Measurements from ENCODE around the gene IGF1R.

IGF1R gene

DNA sequence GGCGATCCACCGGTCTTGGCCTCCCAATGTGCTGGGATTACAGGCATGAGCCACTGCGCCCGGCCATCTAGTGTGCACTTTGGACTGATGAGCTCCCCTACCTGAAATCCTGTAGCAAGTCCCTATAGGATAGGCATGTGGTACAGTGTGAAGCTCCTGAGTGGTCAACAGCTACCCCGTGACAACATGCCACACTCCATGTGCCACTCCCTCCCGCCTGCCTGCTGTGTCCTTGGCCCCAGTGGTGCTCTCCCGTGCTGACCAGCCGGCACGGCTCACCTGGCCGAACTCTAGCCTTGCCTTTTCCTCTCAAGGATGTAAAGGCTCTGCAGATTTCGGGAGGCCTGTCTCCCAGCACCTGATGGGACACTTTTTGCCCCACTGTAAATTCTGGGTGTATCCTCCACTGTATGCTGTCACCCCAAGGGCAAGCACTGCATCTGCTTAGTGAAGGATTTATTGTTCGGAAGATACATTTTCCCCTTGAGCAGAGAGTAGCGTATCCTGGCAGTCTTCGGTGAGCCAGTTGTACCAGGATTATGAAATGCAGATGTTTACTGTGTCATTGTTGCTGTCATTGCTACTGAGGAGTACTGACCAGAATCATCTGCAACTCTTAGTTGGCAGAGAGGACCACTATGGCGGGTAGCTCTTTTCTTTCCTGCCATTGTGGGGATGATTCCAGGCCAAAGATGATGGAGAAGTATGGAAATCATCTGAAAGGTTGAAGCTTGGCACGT lies 64.7 kb downstream of the IGF1R start:
- no peak for DNase-seq

DNA sequence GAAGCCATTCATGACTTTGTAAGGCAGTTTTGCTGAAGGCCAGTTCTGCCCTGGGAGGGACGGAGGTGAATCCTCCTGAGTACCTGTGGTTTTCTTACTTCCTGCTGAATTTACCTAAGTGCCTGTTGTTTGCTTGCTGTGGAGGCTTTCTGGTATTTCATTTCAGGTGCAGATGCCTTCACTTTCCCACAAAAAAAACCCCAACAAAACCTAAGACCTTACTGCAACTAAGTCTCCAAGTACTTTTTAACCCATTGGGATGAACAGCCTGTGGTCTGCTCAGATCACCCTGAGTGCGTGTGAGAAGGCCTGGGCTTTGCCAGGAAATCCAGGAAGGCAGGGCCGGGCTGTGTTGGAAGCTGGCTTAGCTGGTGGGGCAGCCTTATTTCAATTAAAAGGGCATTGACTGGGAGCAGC lies 65.3 kb downstream of the IGF1R start:
- no peak for DNase-seq

DNA sequence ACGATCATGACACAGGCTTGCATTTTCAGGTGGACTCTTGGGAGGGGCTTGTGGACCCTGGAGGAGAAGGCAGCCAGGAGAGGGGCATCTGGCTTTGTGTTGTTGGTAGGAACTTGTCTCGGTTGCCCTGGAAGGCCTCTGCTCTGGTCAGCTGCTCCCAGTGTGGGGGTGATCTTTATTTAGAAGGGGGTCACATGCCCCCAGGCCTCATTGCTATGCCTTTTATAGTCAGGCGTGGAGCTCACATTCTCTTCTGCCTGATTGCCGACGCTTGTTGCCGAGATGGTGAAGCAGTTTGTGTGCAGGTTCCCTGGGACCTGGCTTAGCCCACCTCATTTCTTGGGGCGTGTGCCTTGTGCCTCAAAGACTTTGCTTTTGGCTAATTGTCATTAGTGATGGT lies 66.6 kb downstream of the IGF1R start:
- no peak for DNase-seq

DNA sequence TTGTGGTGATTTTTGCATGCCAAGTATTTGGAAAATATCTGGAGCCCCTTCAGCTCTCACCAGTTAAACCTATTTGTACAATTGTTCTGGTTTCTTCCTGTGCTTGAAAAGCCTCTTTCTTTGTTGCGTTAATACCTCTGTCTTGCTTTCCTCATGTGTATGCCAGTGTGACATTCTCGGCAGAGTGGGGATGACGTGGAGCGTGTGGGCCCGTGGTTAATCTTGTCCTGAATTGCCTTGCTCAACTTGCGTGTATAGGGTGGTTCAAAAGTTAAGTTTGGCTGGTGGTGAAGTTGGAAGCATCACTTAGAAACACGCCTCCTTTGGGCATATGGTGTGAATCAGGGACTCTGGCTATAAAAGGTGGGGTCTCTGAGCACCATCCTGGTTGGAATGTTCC lies 67.1 kb downstream of the IGF1R start:
- no peak for DNase-seq

DNA sequence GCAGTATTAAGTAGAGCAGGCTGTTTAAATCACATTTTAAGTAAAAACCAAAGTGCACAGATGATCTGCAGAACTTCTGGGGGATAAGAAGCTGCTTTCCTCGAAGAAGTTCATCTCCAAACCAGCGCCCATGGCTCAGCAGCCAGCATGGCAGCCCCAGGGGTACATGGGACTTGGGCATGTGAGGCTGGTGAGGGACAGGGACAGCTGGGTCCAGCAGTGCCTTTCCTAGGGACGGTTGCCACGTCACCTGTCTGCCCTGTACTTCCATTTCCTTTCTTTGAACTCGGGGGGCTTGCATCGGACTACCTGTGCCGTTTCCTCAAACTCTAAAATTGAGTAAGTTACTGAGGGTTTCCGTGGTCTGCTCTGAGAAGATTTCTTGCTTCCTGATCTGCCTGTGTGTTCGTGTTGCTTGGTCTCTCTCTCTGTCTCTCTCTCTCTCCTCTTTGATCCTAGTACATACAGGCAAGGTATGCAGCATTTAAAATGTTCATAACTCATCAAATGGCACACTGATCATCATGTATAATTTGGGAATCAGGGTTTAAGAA lies 67.6 kb downstream of the IGF1R start:
- no peak for DNase-seq

DNA sequence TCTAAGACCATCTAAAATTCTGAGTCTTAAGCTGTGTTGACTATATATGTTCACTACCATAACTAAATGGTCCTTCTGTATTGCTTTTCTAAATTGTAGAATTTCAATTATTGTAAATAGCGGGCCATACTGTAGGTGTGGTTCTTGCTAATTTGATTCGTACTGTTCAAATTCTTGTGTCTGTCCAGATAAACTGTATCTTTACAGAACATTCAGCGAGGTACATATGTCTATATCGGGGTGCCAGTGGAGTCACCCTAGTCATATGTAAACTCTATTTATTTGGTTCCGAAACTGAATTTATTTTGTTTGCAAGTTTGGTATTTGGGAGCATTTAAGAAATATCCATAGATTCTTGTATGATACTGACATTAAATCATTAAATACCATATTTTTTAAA lies 69.0 kb downstream of the IGF1R start:
- no peak for DNase-seq

DNA sequence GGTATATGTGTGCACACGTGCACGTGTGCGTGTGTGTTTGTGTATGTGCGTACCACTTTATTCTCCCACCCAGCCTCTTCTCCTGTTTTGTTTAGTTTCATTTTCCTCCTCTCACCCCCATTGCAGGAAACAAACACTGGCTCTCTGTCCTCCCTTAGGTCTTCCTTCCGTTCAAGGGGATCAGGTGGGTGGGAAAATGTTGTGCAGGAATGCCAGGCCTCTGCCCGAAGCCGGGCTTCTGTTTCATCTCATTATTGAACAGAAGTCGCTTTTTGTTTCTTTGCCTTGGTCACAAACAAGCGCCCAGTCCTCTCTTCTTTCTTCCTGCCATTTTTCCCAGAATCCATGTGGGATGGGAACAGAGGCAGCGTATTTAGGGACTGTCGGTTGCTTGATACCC lies 69.6 kb downstream of the IGF1R start:
- no peak for DNase-seq

DNA sequence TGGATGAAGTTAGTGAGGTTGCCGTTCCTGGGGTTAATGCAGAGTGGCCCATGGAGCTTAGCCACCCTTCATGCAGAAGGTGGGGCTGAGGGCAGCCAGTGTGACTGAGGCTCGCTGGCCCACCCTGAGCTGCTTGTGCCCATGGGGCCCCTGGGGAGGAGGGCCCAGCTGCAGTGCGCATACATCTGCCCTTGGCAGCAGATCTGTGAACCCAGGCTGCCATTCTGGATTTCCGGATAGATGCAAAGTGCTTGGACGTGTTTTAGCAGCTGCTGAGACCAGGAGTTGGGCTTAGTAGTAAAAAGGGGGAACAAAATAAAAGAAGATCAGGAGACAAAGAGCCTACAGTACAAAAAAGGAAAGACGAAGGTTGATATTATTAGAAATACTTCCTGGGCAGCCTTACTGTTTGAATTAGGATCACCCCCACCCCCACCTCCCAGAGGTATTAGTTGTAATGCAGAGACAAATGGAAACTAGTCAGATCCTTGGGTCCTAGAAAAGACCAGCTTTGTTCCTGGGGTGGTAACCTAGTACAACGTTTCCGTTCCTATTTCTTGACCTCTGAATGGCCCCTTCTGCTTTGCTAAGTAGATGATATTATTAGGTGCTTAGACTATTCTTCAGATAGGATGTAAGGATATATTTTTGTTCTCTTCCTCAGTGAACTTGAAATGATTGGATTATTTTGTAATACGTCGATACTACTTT lies 70.2 kb downstream of the IGF1R start:
- DNase-seq = no peak

DNA sequence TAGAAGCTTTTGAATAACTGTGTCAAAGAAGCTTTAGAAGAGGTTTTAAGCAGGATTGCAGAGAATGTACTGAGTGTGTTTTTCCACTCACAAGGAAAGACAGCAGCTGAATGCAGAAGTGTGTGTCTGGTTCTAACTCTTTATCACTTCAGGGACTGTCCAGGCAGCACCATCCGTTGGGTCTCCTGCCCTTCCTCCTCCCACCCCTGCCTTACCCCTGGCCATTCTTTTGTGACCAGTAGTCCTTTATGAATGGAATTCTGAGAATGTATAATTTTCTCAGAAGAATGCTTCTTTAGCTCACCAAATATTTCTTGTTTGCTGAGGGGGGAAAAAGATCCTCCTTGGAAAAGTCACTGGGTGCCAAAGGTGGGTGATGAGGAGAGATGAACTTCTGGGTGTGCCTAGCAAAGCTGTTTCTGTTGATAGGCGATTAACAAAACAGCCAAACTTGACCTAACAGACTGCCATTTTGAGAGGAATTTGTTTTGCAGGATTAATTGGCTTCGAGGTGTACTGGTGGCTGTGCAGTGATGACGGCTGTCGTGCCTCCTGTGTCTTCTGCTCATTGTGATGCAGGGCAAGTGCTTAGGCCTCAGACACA lies 70.9 kb downstream of the IGF1R start:
- DNase-seq = no peak

DNA sequence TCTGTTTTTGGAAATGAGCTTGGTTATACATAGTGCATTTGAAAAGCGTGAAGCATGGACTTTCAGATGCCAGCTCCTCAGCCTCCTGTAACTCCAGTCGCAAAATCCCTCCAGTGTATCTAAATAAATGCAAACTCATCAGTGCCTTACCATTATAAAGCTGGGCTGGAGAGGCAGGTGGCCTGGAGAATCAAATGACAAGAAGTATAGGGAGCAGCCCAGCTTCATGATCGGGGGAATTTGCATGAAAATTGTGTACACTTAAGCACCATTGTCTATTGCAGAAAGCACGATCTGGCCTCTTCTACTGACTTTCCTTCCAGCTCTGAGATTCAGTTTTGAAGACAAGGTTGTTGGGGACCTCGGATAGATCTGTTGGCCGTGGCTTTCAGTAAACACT lies 71.7 kb downstream of the IGF1R start:
- DNase-seq = peak; percentile 94

DNA sequence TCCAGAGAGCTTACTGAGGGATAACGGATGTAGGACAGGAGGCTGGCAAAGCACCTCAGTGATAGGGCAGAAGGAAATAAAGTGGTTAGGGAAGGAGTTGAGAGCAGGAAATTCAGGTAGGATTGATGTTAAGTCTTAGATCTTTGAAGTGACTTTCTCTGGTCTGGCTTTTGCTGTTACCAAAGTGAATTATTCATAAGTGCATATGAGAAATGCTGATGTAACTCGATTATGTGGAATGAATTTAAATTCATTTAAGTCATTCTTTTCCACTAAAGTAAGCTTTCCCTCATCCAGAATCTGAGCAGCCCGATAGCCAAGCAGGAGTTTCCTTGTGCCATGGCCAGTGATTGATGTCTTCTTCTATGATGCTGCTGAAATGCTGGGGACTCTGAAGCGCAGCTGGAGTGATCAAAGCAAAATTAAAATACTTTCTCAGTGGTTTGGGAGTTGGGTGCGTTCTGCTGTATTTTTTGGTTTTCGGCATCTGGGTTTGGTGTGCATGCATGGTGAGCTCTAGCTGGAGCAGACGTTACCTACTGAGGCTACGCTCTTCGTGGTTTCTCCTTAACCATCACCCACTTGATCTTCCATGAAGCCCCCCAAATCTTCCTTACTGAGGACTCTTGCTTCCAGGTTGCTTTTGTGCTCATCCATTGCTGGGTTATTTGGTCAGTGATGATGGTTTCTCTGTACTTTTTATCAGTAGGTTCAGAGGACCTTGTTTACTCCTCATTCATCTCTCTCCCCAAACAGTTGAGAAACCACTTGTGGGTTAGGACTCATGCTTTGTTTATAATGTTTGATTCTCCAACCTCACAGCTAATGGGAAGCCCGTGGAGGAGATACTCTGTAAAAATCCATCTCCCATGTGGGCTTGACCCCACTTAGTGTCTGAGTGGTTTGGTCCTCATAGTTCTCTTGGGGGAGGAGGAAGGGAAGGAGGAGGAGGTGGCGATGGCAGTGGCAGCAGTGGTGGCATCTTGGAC lies 72.5 kb downstream of the IGF1R start:
- no peak for DNase-seq

DNA sequence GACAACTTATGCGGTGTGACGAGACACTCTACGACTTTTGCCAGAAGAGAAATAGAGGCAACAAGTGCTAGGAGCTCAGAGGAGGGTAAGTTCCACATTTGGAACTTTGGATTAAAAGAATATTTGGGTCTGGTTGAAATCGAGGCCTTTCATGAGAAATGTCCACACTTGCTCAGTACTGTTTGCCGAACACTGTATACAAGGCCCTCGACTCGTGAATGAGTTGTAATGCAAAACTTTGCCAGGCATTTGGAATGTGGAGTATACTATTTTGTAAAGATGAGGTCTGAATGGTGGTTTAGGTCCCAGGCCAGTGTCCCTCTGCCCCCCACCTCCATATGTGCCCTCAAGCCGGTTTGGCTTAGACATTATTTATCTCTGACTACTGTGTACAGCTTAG lies 73.9 kb downstream of the IGF1R start:
- DNase-seq = no peak

DNA sequence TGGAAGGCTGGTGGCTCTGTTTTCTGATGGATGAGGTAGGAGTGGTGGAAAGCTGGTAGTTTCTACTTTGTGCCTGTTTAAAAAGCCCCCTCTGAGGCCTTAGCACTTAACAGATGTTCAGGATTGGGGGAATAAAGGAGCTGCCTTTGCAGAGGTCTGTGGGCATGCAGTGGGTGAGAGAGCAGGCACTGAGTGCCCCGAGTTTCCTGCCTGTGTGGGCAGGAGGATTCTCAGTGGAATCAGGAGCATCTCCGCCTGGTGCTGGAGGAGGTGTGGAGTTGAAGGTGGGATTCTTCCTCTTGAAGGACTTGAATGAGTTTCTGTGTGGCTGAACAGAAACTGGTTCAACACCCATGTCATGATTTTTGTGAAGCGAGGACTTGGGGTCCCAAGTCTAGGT lies 74.3 kb downstream of the IGF1R start:
- no peak for DNase-seq

DNA sequence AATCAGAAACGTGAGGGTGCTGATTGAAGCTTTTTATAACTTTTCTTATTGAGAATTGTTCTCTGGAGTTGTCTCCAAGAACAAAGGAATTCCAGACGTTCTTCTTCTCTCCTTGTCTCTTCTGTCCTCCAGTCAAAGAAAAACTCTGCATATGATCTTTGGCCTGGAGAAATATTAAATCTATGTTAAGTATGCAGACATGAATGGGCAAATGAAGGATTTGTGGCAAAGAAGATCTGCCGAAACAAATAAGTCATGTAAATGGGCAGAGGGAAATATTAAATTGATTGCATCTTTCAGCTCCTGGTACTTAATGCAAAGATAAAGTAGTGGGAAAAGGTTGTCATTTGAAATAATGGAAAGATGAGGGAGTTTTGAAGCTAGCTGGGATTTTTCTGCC lies 74.9 kb downstream of the IGF1R start:
- no peak for DNase-seq

DNA sequence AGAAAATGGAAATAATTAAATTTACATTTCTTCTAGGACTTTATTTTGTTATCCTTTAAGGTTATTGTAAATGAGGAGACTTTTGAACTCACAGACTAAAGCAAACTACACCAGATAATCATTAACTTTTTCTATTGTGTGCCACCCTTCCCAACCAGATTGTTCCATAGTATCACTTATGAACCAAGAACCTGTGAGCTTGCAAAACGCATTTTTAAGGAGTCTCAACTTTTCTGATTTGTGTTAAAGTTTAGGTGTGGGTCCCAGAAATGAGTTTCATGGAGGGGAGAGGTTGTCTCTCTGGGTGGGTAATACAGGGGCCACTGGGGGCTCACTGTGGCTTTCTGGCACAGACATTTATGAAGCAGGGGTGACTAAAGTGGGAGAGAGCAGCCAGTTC lies 75.7 kb downstream of the IGF1R start:
- DNase-seq = no peak

DNA sequence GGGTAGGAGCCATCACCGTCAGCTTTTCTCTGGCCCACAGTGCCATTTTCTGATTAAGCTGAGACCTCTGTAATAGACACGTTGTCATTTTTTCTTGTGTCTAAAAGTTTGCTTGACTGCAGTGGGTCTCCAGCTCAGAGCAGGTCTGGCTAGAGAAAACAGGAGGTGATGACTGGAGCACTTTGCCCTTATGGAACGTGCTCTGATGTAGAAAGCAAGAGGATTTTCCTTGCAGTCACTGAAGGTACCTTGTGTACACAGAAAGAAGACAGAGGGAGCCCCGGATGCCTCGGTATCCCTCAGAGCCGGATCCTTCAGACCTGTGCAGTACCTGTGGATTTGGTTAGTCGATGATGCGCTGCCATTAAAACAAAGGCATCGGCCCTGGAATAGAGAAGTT lies 76.2 kb downstream of the IGF1R start:
- no peak for DNase-seq

DNA sequence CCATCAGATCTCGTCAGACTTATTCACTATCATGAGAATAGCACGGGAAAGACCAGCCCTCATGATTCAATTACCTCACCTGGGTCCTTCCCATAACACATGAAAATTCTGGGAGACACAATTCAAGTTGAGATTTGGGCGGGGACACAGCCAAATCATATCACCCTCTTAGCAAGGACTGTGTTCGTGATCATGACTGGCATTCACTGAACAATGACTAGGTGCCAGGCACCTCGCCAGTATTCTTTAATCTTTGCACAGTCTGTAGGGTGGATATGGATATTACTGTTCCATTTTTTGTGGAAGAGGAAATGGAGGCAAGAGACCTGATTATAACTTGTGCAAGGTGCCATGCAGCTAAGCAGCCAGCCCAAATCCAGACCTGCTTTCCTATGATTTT lies 77.5 kb downstream of the IGF1R start:
- DNase-seq = no peak

DNA sequence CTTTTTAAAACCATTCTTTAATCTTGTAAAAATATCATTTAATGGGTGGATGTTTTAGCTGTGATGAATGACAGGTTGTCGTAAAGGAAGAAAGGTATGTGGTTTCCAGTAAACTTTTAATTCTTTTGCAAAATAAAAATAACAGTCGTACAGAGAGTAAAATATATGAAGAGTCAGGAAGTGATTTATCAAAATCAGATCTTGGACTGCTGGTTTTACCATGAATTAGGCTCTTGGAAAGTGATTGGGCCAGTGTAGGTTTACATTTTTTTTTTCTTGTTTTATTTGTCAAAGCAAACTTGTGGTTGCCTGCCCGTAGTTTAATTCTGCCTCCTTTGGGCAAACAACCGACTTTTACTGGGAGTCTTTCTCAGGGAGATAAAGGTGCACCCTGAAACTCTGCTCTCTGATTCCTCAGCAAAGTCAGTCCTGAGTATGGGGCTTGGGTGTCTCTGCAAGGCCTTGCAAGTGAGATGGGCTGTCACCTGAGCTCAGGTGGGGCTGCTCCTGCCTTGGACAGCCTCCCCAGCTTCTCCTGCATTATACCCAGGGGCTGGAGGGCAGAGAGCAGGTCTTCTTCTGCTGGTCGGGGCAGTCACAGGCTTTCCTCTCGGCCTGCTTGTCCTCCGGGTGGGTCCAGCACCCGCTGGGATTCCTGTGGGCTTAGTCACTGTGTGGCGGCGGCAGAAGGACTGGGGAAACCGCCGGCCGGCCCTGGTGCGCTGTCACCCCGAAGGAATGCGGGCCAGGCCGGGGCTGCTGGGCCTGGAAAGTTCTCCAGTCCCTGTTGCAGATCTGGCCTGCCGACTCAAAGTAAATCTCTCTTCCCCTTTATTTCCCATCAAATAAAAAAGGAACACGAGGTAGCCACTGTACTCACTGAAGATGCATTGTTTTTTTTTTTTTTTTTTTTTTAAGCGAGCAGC lies 79.0 kb downstream of the IGF1R start:
- no peak for DNase-seq

DNA sequence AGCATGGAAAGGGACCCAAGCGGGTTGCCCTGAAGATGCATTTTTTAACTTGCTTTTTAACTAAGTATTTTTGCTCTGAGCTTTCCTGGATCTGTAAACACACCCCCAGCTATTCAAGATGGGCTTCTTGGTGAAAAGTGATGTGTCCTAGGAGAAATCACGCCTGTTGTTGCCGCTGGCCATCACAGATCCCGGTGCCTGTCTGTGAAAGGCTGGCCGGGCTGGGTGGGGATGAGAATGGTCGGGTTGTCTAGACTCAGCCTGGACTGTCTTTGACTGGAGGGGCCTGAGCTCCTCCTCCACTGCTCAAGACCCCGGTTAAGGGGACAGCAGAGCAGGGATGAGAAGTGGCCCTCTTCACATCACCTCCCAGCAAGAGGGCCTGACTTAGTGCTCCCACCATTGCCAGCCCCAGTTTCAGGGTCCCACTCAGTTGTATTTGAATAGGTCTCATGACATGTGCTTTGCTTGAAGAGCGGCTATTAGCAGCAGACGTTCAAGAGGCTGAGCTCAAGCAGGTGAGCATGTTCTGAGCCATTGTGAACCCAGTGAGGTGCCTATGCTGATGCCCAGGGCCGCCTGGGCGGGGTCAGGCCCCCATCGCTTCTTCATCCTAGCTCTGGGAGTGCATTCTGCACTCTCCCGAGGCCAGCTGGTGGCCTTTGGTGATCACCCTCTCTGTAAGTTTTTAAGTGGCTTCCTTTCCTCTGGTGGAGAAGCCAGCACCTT lies 79.9 kb downstream of the IGF1R start:
- no peak for DNase-seq

DNA sequence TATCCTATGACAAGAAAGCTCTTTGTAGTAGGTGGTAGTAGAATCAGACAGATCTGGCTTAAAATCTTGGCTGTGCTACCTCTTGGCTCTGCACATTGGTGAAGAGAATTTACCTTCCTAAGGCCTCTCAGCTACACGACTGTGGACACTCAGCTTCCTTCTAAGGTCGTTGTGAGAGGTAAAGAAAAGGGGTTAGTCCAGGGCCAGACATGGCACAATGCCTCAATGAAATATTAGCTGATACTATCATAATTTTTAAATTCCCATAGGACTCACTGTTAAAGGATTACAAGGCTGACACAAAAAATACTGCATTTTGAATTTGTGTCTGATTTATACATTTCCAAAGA lies 80.4 kb downstream of the IGF1R start:
- no peak for DNase-seq

DNA sequence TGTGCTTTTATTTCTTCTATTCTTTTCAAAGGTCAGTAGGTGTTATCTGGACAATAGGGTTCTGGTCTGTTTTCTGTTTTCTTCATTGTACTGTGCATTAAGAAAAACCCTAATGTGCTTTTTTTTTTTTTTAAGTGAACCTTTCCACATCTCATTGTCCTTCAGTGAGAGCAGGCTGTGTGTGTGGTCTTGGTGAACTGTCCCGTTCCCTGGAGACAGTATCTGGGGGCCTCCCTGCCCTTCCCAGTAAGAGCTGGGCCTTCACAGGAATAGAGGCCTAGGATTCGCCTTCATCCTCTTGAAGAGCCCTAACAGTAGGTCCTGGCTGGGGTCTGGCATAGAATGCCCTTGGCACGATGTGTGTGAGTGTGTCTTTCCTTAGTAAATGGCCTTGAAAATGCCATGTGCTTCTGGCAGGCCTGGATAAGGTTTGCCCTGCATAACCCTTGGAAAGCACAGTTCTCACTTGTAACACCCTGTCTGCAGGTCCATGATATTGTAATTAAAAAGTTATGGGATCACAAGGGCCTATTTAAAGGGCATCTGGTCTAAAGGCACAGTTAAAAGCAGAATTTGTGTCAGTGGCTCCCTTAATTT lies 81.2 kb downstream of the IGF1R start:
- DNase-seq = no peak

Measured in NCI-H526 treated with DMSO at 0.1 percent for 48 hours (cell line).